Measurements from ENCODE around the gene CHEK2.
"Not testable (repeated sequence)": the region's sequence is repeated elsewhere in the genome, so short reads cannot be mapped to it uniquely, and the experiment has no call there.

CHEK2 gene

DNA sequence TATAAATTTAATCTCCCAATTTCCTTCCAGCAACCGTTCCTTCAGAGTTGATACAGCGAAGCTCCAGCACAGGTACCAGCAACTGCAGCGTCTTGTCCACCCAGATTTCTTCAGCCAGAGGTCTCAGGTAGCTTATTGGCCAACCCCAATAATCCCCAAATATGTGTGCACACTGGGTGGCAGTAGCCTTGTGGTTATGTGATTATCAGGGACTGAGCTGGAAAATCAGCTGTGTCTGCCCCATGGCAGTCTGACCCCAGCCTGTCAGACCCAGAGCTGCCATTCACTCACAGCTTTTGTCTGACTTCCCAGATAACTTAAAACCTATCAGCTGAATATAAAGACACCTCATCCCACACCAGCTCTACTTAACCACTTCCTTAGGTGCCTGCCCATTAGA is 2.2 kb upstream of the CHEK2 start:
- no peak for DNase-seq

DNA sequence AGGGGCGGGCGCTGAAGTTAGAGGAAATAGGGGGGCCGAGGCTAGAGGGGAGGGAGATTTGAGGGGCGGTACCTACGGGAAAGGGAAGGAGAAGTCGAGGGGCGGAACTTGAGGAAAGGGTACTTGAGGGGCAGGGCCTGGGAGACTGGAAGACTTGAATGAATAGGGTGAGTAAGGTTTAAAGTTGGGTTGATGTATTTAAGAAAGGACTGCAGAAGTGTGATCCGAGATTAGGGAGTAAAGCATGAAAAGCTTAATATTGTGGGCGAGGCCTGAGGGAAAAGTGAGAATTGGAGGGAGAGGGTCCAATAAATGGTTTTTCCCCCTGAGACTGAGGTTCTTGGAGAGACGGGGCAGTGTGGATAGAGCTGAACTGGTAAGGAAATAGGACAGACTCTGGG is 942 bp upstream of the CHEK2 start:
- no peak for DNase-seq

DNA sequence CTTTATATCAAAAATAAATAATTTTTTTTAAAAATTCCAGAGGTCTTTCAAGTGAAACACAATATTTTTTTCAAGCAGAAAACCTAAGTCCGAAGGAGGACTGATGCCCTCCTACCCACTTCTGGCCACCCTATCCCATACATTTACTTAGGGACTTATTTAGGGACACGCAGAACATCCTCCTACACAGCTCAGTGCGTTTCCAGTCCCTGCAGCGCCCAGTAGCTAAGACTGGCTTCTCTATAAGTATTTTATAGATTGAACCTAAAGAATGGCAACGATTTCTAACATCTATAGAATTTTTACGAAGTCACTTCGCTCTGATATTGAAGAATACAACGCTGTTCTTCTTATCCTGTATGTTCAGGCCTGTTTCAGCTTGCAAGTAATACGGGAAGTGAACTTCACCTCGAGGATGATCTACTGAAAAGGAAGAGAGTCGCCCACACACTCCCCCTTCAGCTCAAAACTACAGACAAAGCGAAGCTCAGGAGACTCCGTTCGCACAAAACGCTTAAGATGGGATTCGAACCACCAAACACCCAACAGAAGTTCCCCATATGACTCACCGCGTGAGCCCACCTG is 328 bp downstream of the CHEK2 start:
- DNase-seq, result no peak

DNA sequence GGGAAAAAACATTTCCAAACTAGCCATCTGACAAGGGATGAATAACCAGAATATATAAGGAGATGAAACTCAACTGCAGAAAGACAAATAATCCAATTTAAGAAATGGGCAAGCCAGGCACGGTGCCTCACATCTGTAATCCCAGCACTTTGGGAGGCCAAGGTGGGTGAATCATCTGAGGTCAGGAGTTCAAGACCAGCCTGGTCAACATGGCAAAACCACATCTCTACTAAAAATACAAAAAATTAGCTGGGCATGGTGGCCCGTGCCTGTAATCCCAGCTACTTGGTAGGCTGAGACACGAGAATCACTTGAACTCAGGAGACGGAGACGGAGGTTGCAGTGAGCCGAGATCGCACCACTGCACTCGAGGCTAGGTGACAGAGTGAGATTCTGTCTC is 2.7 kb downstream of the CHEK2 start:
- not testable (repeated sequence) for DNase-seq

DNA sequence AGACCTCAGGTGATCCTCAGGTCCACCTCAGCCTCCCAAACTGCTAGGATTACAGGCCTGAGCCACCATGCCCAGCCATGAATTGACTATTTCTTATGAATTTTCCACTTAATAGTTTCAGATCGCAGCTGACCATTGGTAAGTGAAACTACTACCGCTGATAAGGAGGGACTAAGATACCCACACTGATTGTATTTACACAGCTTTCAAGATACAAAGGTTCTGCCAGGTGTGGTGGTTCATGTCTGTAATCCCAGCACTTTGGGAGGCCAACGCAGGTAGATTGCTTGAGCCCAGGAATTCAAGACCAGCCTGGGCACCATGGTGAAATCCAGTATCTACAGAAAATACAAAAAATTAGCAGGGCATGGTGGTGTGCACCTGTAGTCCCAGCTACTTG is 3.9 kb downstream of the CHEK2 start:
- DNase-seq, result no peak

DNA sequence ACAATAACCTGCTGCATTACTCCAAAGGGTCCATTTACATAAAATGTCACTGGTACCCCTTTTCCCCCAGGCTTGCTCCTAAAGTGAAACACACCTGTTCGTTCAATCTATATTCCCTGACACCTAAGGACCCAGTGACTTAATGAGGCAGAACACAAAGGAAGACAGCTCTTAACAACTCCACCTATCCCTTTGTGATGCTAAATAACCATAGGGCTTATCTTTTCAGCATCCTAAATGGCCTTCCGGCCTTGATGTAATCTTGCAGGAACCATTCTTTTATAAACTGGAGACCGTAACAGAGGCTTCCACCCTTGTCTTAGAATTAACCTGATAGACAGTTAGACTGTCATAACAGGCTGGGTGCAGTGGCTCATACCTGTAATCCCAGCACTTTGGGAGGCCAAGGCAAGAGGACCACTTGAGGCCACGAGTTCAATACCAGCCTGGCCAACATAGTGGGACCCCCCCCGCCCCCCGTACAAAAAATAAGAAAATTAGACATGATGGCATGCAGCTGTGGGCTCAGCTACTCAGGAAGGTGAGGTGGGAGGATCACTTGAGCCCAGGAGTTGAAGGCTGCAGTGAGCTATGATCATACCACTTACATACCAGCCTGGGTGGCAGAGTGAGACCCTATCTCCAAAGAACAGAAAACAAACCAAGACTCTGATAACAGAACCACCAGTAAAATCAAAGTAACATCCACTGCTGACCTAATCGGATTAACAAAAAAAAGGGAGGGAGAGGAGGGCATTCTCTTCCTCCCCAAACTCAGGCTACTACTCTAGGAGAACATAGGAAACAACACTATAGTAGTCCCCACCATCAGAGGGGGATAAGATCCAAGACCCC is 5.1 kb downstream of the CHEK2 start:
- DNase-seq, result no peak

DNA sequence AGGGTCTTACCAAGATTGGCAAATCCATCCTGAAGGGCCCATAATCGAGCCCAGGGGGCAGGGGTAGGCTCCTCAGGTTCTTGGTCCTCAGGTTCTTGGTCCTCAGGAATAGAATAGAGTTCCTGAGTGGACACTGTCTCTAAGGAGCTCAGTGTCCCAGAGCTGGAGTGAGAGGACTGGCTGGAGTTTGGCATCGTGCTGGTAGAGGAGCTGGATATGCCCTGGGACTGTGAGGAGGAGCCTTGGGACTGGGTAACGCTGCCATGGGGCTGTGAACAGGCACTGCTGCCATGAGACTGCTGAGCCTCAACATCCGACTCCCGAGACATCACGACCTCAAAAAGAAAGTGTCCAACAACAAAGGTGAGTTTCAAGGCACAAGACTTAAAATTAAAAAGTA is 7.2 kb downstream of the CHEK2 start:
- DNase-seq, result no peak

DNA sequence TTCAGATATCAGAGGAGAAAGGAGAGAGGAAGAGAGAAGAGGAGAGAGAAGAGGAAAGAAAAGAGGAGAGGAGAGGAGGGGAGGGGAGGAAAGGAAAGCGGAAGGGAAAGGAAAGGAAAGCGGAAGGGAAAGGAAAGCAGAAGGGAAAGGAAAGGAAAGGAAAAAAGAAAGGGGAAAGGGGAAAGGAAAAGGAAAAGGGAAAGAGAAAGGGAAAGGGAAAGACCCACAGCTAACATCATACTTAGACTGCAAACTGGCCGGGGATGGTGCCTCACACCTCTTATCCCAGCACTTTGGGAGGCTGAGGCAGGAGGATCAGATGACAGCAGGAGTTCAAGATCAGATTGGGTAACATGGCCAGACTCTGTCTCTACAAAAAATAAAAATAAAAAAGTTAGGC is 11.4 kb downstream of the CHEK2 start:
- no peak for DNase-seq

DNA sequence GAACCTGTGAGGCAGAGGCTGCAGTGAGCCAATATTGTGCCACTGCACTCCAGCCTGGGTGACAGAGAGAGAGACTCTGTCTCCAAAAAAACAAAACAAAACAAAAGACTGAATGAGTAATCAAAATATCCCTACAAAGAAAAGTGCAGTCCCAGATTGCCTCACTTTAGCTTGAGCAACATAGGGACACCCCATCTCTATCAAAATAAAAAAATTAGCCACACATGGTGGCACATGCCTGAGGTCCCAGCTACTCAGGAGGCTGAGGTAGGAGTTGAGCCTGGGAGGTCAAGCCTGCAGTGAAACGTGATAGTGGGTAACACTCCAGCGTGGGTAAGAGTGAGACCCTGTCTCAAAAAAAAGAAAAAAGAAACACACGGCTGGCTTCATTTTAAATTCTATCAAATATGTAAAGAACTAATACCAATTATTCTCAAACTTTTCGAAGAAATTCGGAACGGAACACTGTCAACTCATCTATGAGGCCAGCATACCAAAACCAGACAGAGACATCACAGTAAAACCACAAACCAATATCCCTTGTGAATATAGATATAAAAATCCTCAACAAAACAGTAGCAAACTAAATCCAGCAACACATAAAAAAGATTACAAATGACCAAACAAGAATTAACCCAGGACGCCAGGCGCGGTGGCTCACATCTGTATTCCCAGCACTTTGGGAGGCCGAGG is 12.9 kb downstream of the CHEK2 start:
- DNase-seq, result no peak

DNA sequence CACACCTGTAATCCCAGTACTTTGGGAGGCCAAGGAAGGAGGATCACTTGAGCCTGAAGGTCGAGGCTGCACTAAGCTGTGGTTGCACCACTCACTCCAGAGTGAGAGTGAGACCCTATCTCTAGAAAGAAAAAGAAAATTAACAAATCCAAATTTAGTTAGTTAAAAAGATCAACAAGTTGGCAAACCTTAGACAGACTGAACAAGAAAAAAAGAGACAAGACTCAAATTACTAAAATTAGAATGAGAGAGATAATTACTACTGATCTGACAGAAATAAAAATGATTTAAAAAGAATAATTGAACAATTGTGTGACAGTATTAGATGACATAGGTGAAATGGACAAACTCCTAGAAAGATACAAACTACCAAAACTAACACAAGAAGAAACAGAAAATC is 13.6 kb downstream of the CHEK2 start:
- no peak for DNase-seq

DNA sequence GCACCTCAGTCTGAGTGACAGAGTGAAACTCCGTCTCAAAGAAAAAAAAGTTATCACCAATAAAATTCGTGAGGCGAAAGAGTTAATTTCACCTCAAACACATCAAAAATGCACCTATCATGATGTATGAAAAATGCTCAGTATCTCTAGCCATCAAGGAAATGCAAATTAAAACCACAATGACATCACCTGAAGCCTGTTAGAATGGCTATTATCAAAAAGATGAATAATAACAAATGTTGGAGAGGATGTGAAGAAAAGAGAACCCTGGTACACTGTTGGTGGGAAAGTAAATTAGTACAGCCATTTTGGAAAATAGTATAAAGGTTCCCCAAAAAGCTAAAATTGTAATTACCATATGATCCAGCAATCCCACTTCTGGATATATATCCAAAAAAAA is 23.6 kb downstream of the CHEK2 start:
- DNase-seq, result no peak

DNA sequence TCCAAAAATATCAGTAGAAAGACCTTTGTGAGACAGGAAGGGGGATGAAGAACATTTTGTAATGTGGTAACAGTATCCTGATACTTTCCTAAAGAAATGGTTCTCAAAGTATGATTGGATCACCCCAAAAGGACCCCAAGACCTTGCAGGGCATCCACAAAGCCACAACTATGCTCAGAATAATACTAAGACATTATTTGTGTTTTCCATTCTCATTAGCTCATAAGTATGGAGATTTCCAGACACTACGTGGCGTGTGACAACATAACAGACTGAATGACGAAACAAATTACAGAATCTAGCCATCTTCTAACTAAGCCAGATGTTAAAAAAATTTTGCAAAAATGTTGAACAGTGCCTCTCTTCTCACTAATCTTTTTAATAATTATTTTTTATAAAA is 24.9 kb downstream of the CHEK2 start:
- DNase-seq, result no peak

DNA sequence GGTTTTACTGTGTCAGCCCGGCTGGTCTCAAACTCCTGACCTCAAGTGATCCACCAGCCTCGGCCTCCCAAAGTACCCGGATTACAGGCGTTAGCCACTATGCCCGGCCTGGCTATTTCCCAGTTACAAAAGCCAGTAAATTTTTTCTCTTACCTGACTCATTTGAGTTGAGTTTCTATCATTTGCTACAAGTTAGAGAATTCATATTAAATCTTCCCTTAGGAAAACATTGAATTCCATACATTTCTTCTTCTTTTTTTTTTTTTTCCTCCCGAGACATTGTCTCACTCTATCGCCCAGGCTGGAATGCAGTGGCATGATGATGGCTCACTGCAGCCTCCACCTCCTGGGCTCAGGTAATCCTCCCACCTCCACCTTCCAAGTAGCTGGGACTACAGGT is 26.0 kb downstream of the CHEK2 start:
- DNase-seq, result no peak

DNA sequence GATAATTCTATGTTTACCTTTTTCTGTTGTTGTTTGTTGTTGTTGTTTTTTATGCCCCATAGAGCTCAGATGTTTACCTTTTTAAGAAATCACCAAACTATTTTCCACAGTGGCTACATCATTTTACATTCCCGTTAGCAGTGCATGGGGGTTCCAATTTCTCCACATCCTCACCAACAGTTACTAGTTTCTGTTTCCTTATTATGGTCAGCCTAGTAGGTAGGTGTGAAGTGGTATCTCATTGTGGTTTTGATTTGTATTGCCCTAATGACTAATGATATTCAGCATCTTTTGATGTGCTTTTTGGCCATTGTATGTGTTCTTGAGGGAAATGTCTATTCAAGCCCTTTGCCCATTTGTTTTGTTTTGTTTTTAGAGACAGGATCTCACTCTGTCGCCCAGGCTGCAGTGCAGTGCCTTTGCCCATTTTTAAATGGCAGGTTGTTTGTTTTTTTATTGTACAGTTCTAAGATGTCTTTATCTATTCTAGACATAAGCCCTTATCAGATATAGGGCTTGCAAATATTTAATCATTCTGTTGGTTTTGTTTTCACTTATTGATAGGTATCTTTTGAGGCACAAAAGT is 27.5 kb downstream of the CHEK2 start:
- no peak for DNase-seq

DNA sequence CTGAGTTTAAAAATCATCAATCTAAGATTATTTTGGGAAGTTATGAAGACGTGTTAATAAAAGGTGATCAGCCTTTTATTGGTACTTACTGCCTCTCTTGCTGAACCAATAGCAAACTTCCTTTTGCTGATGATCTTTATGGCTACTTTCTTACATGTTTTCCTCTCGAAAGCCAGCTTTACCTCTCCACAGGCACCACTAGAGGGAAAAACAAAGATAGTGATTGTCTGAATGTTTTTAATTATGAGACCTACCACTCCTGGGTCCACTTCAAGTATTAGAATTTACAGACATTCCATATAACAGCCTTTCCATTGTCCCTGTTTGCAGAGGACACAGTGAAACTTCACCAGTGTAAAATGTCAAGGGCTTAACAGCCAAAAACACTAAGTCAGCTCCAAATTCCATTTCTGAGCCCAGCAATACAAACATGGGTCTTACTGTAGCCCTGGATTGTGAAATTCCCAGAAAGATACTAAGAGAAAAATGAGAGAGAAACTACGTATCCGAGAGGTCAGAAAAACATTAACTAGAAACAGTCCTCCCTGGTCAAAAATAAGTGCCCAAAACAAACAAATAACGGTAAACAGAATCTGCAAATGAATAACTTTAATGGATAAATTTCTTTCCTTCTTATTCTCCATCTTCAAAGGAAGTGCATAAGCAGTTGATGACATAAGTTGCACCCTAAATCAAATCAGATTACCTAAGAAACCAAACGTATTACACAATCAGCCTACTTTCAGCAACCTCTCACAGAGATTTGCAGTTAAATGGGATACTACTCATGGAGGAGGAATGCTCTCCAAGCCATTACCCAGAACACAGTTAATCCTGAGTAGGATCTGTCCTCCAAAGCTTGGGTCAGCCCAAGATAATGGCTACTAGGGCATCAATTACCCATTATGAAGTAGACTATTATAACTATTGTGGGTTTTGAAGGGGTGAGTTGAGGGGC is 29.5 kb downstream of the CHEK2 start:
- DNase-seq, result no peak

DNA sequence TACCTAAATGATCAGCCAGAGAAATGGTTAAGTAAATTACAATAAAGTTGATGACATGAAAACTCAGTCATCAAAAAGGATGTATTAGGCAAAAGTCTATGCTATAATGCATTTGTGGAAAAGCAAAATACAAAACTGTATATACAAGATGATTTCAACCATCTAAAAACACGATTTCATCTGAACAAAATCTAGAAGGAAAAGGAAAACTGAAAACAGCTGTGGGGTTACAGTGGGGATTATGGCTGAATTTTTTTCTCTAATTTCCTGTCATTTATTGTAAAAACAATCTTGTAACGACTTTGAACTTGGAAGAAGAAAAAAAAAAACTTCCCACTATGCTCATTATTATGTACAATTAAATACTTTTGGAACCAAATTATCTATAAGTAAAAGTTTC is 30.3 kb downstream of the CHEK2 start:
- DNase-seq, result no peak

DNA sequence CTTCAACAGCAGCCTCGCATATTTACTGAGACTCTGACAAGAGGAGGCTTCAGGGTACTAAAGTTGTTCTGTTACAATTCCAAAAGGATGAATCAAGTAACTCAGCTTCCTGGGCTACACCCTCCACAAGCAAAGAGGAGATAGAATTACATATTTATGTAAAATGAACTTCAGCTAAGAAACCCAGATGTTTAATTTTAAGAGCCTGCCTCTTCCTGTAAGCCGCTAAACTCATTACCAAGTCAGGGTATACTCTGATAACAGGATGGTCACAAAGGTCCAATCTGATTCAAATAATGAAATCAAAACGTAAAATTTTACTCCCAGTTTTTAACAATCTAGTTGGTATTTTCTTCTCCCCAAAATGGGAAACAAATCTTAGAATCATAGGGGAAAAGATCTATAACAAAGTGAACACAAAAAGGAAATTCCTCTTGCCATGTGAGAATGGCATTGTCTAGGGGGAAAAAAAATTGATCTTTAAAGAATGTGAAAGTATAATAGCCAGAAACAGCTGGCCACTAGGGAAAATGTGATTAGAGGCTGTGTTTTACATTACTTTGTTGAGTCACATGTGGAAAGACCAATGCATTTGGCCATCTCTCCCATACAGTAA is 30.9 kb downstream of the CHEK2 start:
- DNase-seq, result no peak

DNA sequence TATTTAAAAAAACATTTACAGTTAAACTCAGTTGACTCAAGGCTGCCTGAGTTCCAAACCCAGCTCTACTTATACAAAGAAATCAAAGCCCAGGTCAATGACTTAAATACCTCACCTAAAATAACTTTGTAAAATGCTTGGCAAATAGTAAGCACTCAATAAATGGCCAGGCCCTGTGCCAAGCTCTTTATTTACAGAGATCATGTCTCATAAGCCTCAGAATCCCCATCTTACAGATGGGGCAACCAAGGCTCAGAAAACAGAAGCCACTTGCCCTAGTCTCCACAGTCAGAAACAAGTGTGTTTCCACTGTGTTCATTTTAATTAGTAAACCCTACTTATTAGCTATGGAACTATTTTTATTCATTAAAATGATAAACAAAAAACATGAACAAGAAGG is 31.5 kb downstream of the CHEK2 start:
- no peak for DNase-seq

DNA sequence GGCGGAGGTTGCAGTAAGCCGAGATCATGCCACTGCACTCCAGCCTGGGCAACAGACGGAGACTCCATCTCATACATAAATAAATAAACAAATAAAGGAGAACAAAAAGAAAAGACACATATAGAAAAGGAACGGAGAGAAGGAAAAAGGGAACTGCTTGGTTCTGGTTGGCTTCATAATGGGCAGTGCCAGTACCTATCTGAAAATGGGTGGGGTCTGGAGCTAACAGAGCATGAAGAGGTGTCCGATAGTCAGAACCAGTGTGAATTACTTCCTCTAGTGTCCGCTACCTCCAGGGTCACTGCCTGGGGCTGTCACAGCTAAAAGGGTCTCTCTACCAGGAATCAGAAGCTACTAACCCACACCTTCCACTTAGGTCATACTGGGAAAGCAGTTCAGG is 34.8 kb downstream of the CHEK2 start:
- DNase-seq, result no peak

DNA sequence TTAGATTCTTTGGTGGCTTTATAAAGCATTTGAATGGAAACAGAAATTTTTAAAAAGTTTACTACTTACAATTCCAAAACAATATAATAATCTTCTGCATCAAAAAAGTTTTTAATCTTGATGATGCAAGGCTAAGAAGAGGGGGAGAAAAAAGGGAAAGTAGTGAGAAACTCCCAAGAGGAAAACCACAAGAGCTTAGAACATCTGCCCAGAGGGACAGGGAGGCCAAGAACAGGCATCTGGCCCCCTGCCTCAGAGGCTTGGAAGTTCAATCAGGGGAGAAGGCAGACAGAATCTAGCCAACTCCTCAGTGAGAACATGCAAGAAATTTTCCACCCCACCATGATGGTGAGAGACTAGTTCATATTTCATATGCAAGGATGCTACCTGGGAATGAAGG is 38.2 kb downstream of the CHEK2 start:
- DNase-seq, result no peak

DNA sequence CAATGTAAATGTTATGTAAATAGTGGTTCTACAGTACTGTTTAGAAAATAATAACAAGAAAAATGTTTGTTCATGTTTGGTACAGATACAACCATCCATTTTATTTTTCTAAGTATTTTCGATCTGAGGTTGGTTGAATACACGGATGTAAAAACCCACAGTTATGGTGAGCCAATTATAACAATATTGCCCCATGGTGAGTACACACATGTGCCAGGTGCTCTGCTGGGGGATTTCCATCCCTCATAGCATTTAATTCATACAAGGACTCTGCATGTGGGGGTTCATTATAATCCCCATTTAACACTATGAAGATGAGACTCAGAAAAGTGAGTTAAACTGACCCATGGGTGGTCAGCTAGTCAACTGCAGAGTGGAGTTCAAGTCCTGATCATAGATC is 38.7 kb downstream of the CHEK2 start:
- DNase-seq, result no peak

Data from right kidney (tissue), 1 donor.